ENCODE results near the gene LPP. TPM values are rescaled to one million over a fixed set of nuclear protein-coding genes. Genes with fewer than 3 reads are reported as not detected.

The LPP gene
- polyA plus RNA-seq, 1 donor (not counting 4 experiments of a cell fraction or from before 2014, with no cell fraction given), result 16.0 TPM

- DNase-seq (ENCODE audit: low read depth, low spot score) (no peak), FAIRE-seq (peak; percentile 17)
- peaks cover 3% of the 10 kb centered on the region for H3K27me3 ChIP-seq (ENCODE audit: control insufficient read depth, extremely low read depth, insufficient read depth, low read length)
- no peak overlapping the region for H3K27ac ChIP-seq (ENCODE audit: control insufficient read depth, insufficient read depth, low read length)
- dilution Hi-C loops (cut with MboI; ENCODE audit: extremely low pct_ligation_motif_present, low sequenced_read_pairs), result no loop called here
- H3K4me1 ChIP-seq (ENCODE audit: control insufficient read depth, extremely low read depth, insufficient read depth, low read length), result no peaks in the 10 kb centered on the region
- H4K20me1 ChIP-seq (ENCODE audit: control insufficient read depth, extremely low read depth, insufficient read depth, low read length), result no peaks in the 10 kb centered on the region
- H3K79me2 ChIP-seq (ENCODE audit: control insufficient read depth, insufficient read depth, low read length), result no peaks in the 10 kb centered on the region
- H3K36me3 ChIP-seq (ENCODE audit: control insufficient read depth in 2 of 2, extremely low read depth in 1 of 2, insufficient read depth in 2 of 2, low read length in 2 of 2), result no peaks in the 10 kb centered on the region
- no peaks in the 10 kb centered on the region for H3K9me1 ChIP-seq (ENCODE audit: control insufficient read depth, extremely low read depth, insufficient read depth, low read length)
- TF ChIP-seq CTCF (optimal IDR thresholded peaks at IDR 0.05 in 1 of 3, IDR thresholded peaks at IDR 0.05 in 1 of 3, conservative IDR thresholded peaks at IDR 0.05 in 1 of 3; ENCODE audit: extremely low read depth in 1 of 3, insufficient read depth in 2 of 3, low read length in 3 of 3), result no peak
- no peak for TF ChIP-seq EZH2 (IDR thresholded peaks at IDR 0.05; ENCODE audit: low read length)
- no peak overlapping the region for H3K4me3 ChIP-seq (ENCODE audit: control insufficient read depth in 2 of 3, extremely low read depth in 1 of 3, insufficient read depth in 2 of 3, low read depth in 1 of 3, low read length in 3 of 3)
- no peaks in the 10 kb centered on the region for H3K9me3 ChIP-seq (ENCODE audit: control insufficient read depth, low read depth, low read length)
- no peak overlapping the region for H3K9ac ChIP-seq (ENCODE audit: control insufficient read depth, extremely low read depth, insufficient read depth, low read length)
- H3K4me2 ChIP-seq (ENCODE audit: control insufficient read depth, extremely low read depth, insufficient read depth, low read depth, low read length), result no peak overlapping the region
- no peak overlapping the region for H2AFZ ChIP-seq (ENCODE audit: control insufficient read depth, low read length)
These were observed 40.2 kb upstream of the LPP start for GRCh38 chr3:188113756-188114155.

GRCh38 chr3:188119846-188120245 lies 34.1 kb upstream of the LPP start:
- Histone ChIP-seq H3K27ac (ENCODE audit: control insufficient read depth, insufficient read depth, low read length) (no peak overlapping the region), H4K20me1 (ENCODE audit: control insufficient read depth, extremely low read depth, insufficient read depth, low read length) (no peaks in the 10 kb centered on the region), H3K4me1 (ENCODE audit: control insufficient read depth, extremely low read depth, insufficient read depth, low read length) (no peaks in the 10 kb centered on the region), H3K9me1 (ENCODE audit: control insufficient read depth, extremely low read depth, insufficient read depth, low read length) (no peaks in the 10 kb centered on the region), H3K9ac (ENCODE audit: control insufficient read depth, extremely low read depth, insufficient read depth, low read length) (no peak overlapping the region), H3K9me3 (ENCODE audit: control insufficient read depth, low read depth, low read length) (no peaks in the 10 kb centered on the region), H3K79me2 (ENCODE audit: control insufficient read depth, insufficient read depth, low read length) (no peaks in the 10 kb centered on the region), H2AFZ (ENCODE audit: control insufficient read depth, low read length) (no peak overlapping the region), H3K4me2 (ENCODE audit: control insufficient read depth, extremely low read depth, insufficient read depth, low read depth, low read length) (no peak overlapping the region), H3K4me3 (ENCODE audit: control insufficient read depth in 2 of 3, extremely low read depth in 1 of 3, insufficient read depth in 2 of 3, low read depth in 1 of 3, low read length in 3 of 3) (no peak overlapping the region), H3K36me3 (ENCODE audit: control insufficient read depth in 2 of 2, extremely low read depth in 1 of 2, insufficient read depth in 2 of 2, low read length in 2 of 2) (no peaks in the 10 kb centered on the region), H3K27me3 (ENCODE audit: control insufficient read depth, extremely low read depth, insufficient read depth, low read length) (peaks cover 3% of the 10 kb centered on the region)
- no peak for FAIRE-seq
- no peak for TF ChIP-seq EZH2 (IDR thresholded peaks at IDR 0.05; ENCODE audit: low read length)
- no peak for DNase-seq (ENCODE audit: low read depth, low spot score)
- dilution Hi-C loops (cut with MboI; ENCODE audit: extremely low pct_ligation_motif_present, low sequenced_read_pairs), result no loop called here

- Histone ChIP-seq H2AFZ (ENCODE audit: control insufficient read depth, low read length) (no peak overlapping the region), H3K4me3 (ENCODE audit: control insufficient read depth in 2 of 3, extremely low read depth in 1 of 3, insufficient read depth in 2 of 3, low read depth in 1 of 3, low read length in 3 of 3) (no peak overlapping the region), H3K4me1 (ENCODE audit: control insufficient read depth, extremely low read depth, insufficient read depth, low read length) (no peaks in the 10 kb centered on the region), H3K9ac (ENCODE audit: control insufficient read depth, extremely low read depth, insufficient read depth, low read length) (no peak overlapping the region), H3K27me3 (ENCODE audit: control insufficient read depth, extremely low read depth, insufficient read depth, low read length) (peaks cover 3% of the 10 kb centered on the region), H3K4me2 (ENCODE audit: control insufficient read depth, extremely low read depth, insufficient read depth, low read depth, low read length) (no peak overlapping the region), H3K36me3 (ENCODE audit: control insufficient read depth in 2 of 2, extremely low read depth in 1 of 2, insufficient read depth in 2 of 2, low read length in 2 of 2) (no peaks in the 10 kb centered on the region), H3K9me3 (ENCODE audit: control insufficient read depth, low read depth, low read length) (no peaks in the 10 kb centered on the region), H3K79me2 (ENCODE audit: control insufficient read depth, insufficient read depth, low read length) (no peaks in the 10 kb centered on the region), H4K20me1 (ENCODE audit: control insufficient read depth, extremely low read depth, insufficient read depth, low read length) (no peaks in the 10 kb centered on the region), H3K27ac (ENCODE audit: control insufficient read depth, insufficient read depth, low read length) (no peak overlapping the region), H3K9me1 (ENCODE audit: control insufficient read depth, extremely low read depth, insufficient read depth, low read length) (no peaks in the 10 kb centered on the region)
- DNase-seq (ENCODE audit: low read depth, low spot score) (no peak), FAIRE-seq (no peak)
- dilution Hi-C loops (cut with MboI; ENCODE audit: extremely low pct_ligation_motif_present, low sequenced_read_pairs), result no loop called here
- TF ChIP-seq EZH2 (IDR thresholded peaks at IDR 0.05; ENCODE audit: low read length) (no peak), CTCF (optimal IDR thresholded peaks at IDR 0.05 in 1 of 3, IDR thresholded peaks at IDR 0.05 in 1 of 3, conservative IDR thresholded peaks at IDR 0.05 in 1 of 3; ENCODE audit: extremely low read depth in 1 of 3, insufficient read depth in 2 of 3, low read length in 3 of 3) (no peak)
These were observed 31.3 kb upstream of the LPP start for GRCh38 chr3:188122571-188123169.

Measured in keratinocyte (primary cell).